Sigmoid colon (tissue), 7 donors: ENCODE data around the gene TCEAL1. TPM values are rescaled to one million over a fixed set of nuclear protein-coding genes. Genes with fewer than 3 reads are reported as not detected.
A peak's percentile ranks its signal among the peaks of the same experiment; 100 is the strongest.
"Not testable (repeated sequence)": the region's sequence is repeated elsewhere in the genome, so short reads cannot be mapped to it uniquely, and the experiment has no call there.

Source experiments
- DNase-seq: peaks from one replicate; pipeline ENCODE4 v3.0.0-alpha.2; 2019
- H3K27ac ChIP-seq, 4 donors: fragments of 200-600 bp; sonication (generic); one replicate each; pipeline ENCODE4 v1.5.1; 2016 to 2019; ENCODE audit warnings: mild to moderate bottlenecking in 1 of 4
- H3K27me3 ChIP-seq, 3 donors: fragments of 200-600 bp; sonication (generic); one replicate each; pipeline ENCODE4 v1.5.1; 2019; ENCODE audit warnings: mild to moderate bottlenecking in 1 of 3
- H3K36me3 ChIP-seq, 4 donors: fragments of 200-600 bp; sonication (generic); one replicate each; pipeline ENCODE4 v1.5.1; 2016 to 2019
- H3K4me1 ChIP-seq, 4 donors: fragments of 200-600 bp; sonication (generic); one replicate each; pipeline ENCODE4 v1.5.1; 2017 to 2019
- H3K4me3 ChIP-seq, 4 donors: fragments of 200-600 bp; sonication (generic); one replicate each; pipeline ENCODE4 v1.5.1; 2017 to 2019; ENCODE audit warnings: mild to moderate bottlenecking in 2 of 4, moderate library complexity in 1 of 4
- H3K9me3 ChIP-seq, 4 donors: fragments of 200-600 bp in 3 of 4; sonication (generic) in 3 of 4; one replicate each; pipeline versions ENCODE4 v1.5.1 to v1.6.1; 2013 to 2019
- CTCF ChIP-seq, 4 experiments: fragments of 450-650 bp in 3 of 4; fragments of 200-600 bp in 1 of 4; IDR thresholded peaks; one replicate each; pipeline ENCODE4 v1.5.1; 2016 to 2019; ENCODE audit warnings: antibody characterized with exemption in 4 of 4, mild to moderate bottlenecking in 3 of 4, moderate library complexity in 2 of 4
- EP300 ChIP-seq, 4 donors: sonication (generic); formaldehyde crosslinking; IDR thresholded peaks; one replicate each; pipeline ENCODE4 v1.6.1; 2017; ENCODE audit warnings: antibody characterized with exemption in 4 of 4
- POLR2A ChIP-seq, 2 donors: fragments of 450-650 bp; IDR thresholded peaks; one replicate each; pipeline ENCODE4 v1.6.1; 2016; ENCODE audit warnings: antibody characterized with exemption in 2 of 2, mild to moderate bottlenecking in 2 of 2, moderate library complexity in 2 of 2
- POLR2AphosphoS5 ChIP-seq, 4 donors: sonication (generic); formaldehyde crosslinking; IDR thresholded peaks; one replicate each; pipeline ENCODE4 v1.6.1; 2017; ENCODE audit warnings: antibody characterized with exemption in 4 of 4
- WGBS, 2 donors: extraction: QIAGEN DNeasy Blood & Tissue Kit; methylation state at CpG; one replicate each; pipeline ENCODE4 v1.1.7; 2013; 5-methylcytosine and 5-hydroxymethylcytosine counted together
- intact Hi-C: fragments of 100-400 bp; cut with DNase I; formaldehyde crosslinking; loops from one replicate; pipeline ENCODE4 v1.15.1; 2023
- polyA plus RNA-seq, 3 donors: library from polyadenylated mRNA; stranded (reverse); fragments of 200-250 nt; gene quantifications; one replicate each; pipeline ENCODE4 v1.2.3, GENCODE V29; 2013
- total RNA-seq, 4 donors: library from RNA; depleted of rRNA; stranded (reverse); fragments of >200 nt; gene quantifications; one replicate each; pipeline ENCODE4 v1.1.0, GENCODE V29; 2016
- donor health status: healthy with polysubstance abuse.
- donor health status: Bipolar disorder and iron deficiency.
- donor health status: healthy.

The TCEAL1 gene
- total and polyA plus RNA-seq, 7 donors, result 19.5 to 186 (median 135) TPM

- Histone ChIP-seq H3K4me1 (peaks cover 0 to 13% (median 0%) of the 10 kb centered on the region in 4 donors), H3K36me3 (peaks cover 0 to 7% (median 0%) of the 10 kb centered on the region in 4 donors), H3K27ac (peak overlapping the region; percentile 87 to 92 (median 88)), H3K9me3 (no peaks in the 10 kb centered on the region), H3K27me3 (no peaks in the 10 kb centered on the region), H3K4me3 (peak overlapping the region in 3 of 4 donors; percentile 63 to 65 (median 65))
- WGBS, 2 donors, result 65 to 79% methylated on average over 4 of the region's 4 CpGs
- no peak for DNase-seq
- TF ChIP-seq POLR2A (IDR thresholded peaks at IDR 0.05) (no peak), CTCF (IDR thresholded peaks at IDR 0.05) (no peak), EP300 (IDR thresholded peaks at IDR 0.05) (no peak), POLR2AphosphoS5 (IDR thresholded peaks at IDR 0.05) (no peak)
- intact Hi-C loops, result loop anchor here (2.0 to 5.0 kb wide), 2 partner anchors 42 to 101 kb away; partner anchors contain the start of genes MORF4L2 and TCEAL1
Observed at GRCh38 chrX:103586659-103587058, 42.1 kb upstream of the TCEAL1 start.

- H3K9me3 ChIP-seq, H3K27ac ChIP-seq, H3K36me3 ChIP-seq, H3K27me3 ChIP-seq, intact Hi-C loops, H3K4me1 ChIP-seq, DNase-seq, H3K4me3 ChIP-seq: not testable (repeated sequence)
- 96% methylated on average over 1 of the region's 1 CpG for WGBS, 2 donors
Observed at GRCh38 chrX:103592295-103592694, 36.5 kb upstream of the TCEAL1 start.

- H3K9me3 ChIP-seq, H3K4me3 ChIP-seq, intact Hi-C loops, H3K27ac ChIP-seq, H3K36me3 ChIP-seq, H3K27me3 ChIP-seq, DNase-seq, H3K4me1 ChIP-seq: not testable (repeated sequence)
- WGBS, 2 donors, result 96 to 97% methylated on average over 6 of the region's 6 CpGs
Observed at GRCh38 chrX:103595202-103595601, 33.6 kb upstream of the TCEAL1 start.

GRCh38 chrX:103607364-103608305, 21.1 kb upstream of the TCEAL1 start, which contains the start of gene TCEAL3:
Gene TCEAL3, plus strand, starts transcription at chrX:103607963. Its CDS starts 1,102 bp downstream, at chrX:103609065.
- Histone ChIP-seq H3K27ac (peak within 1 kb of the TSS; percentile 90 to 95 (median 90)), H3K4me1 (no peaks in the 10 kb centered on the region), H3K36me3 (peaks cover 0 to 3% (median 0%) of the 10 kb centered on the region in 4 donors), H3K4me3 (peak within 1 kb of the TSS; percentile 60 to 76 (median 72)), H3K27me3 (no peaks in the 10 kb centered on the region), H3K9me3 (no peaks in the 10 kb centered on the region)
- peak; percentile 64 to 92 (median 78) for TF ChIP-seq POLR2AphosphoS5 (IDR thresholded peaks at IDR 0.05)
- no peak for TF ChIP-seq EP300 (IDR thresholded peaks at IDR 0.05)
- peak; percentile 24 to 40 for TF ChIP-seq POLR2A (IDR thresholded peaks at IDR 0.05)
- 0 to 1% methylated on average over 59 of the region's 59 CpGs for WGBS, 2 donors
- DNase-seq, result peak; percentile 82
- intact Hi-C loops, result loop anchor here (2.0 kb wide), 1 partner anchor 21 kb away; the partner anchor contains the start of gene TCEAL1

- no peaks in the 10 kb centered on the region for H3K9me3 ChIP-seq
- no peaks in the 10 kb centered on the region for H3K4me1 ChIP-seq
- TF ChIP-seq CTCF (IDR thresholded peaks at IDR 0.05), result no peak
- TF ChIP-seq EP300 (IDR thresholded peaks at IDR 0.05), result no peak
- TF ChIP-seq POLR2AphosphoS5 (IDR thresholded peaks at IDR 0.05), result no peak
- no peak for TF ChIP-seq POLR2A (IDR thresholded peaks at IDR 0.05)
- H3K36me3 ChIP-seq, result no peaks in the 10 kb centered on the region
- no peak for DNase-seq
- H3K4me3 ChIP-seq, result peak overlapping the region; percentile 60 to 76 (median 72)
- WGBS, 2 donors, result 21 to 42% methylated on average over 21 of the region's 21 CpGs
- peak overlapping the region; percentile 90 to 95 (median 90) for H3K27ac ChIP-seq
- intact Hi-C loops, result loop anchor here (2.0 kb wide), 1 partner anchor 20 kb away; the partner anchor contains the start of gene TCEAL1
- H3K27me3 ChIP-seq, result no peaks in the 10 kb centered on the region
Observed at GRCh38 chrX:103608306-103608963, 20.3 kb upstream of the TCEAL1 start.

GRCh38 chrX:103610282-103610681, 18.5 kb upstream of the TCEAL1 start:
- H3K36me3 ChIP-seq, result no peaks in the 10 kb centered on the region
- H3K27me3 ChIP-seq, result no peaks in the 10 kb centered on the region
- DNase-seq, result no peak
- no peak overlapping the region for H3K4me3 ChIP-seq
- TF ChIP-seq EP300 (IDR thresholded peaks at IDR 0.05) (no peak), POLR2AphosphoS5 (IDR thresholded peaks at IDR 0.05) (no peak), CTCF (IDR thresholded peaks at IDR 0.05) (no peak)
- intact Hi-C loops, result no loop called here
- no peaks in the 10 kb centered on the region for H3K9me3 ChIP-seq
- H3K4me1 ChIP-seq, result no peaks in the 10 kb centered on the region
- no peak overlapping the region for H3K27ac ChIP-seq
- 53 to 80% methylated on average over 1 of the region's 1 CpG for WGBS, 2 donors
